ENCODE measurements around the gene MAP3K14.

Gene MAP3K14

DNA sequence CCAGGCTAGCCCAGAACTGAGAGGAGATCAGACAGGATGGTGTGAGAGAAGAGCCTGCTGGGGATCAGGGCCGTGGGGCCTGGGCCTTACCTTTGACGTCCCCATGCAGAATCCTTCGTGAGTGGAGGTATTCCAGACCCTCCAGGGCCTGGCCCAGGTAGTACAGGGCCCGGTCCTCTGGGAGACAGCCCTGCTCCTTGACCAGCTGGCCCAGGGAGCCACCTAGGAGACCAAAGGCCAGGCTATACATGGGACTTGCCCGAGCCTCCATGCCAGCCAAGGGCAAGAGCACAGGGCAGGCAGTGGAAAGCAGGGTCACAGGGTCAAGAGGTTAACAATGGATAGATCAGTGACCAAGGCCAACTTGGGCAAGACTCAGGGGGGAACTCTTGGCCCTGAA, 42.8 kb downstream of the MAP3K14 start:
- no peaks in the 10 kb centered on the region for H3K9me2 ChIP-seq (replicated peaks; ENCODE audit: low read depth, low read length)
- no peak overlapping the region for H2AFZ ChIP-seq (ENCODE audit: low read length)
- no peaks in the 10 kb centered on the region for H3K27me3 ChIP-seq (ENCODE audit: insufficient read depth, low read length, poor library complexity, severe bottlenecking)
- H3K4me2 ChIP-seq (ENCODE audit: low read depth, low read length, poor library complexity, severe bottlenecking) = no peak overlapping the region
- H3K4me1 ChIP-seq (ENCODE audit: insufficient read depth, low read length, poor library complexity, severe bottlenecking) = no peaks in the 10 kb centered on the region
- H3F3A ChIP-seq (ENCODE audit: low read depth) = no peaks in the 10 kb centered on the region
- H3K9me3 ChIP-seq (ENCODE audit: insufficient read depth, low read depth, low read length) = no peaks in the 10 kb centered on the region
- H3K4me3 ChIP-seq (ENCODE audit: low read length, poor library complexity, severe bottlenecking) = no peak overlapping the region
- H3K79me2 ChIP-seq (ENCODE audit: insufficient read depth, low read length) = no peaks in the 10 kb centered on the region
- TF ChIP-seq EZH2phosphoT487 (IDR thresholded peaks at IDR 0.05; ENCODE audit: borderline replicate concordance) = no peak
- no peak for TF ChIP-seq CTCF (conservative IDR thresholded peaks at IDR 0.05; ENCODE audit: low read length)
- no peak overlapping the region for H3K9ac ChIP-seq (ENCODE audit: low read depth, low read length, poor library complexity, severe bottlenecking)
- peaks cover 8% of the 10 kb centered on the region; the same call in 1 of the 2 replicates for H3K36me3 ChIP-seq (ENCODE audit: insufficient read depth, low read length)
- no peaks in the 10 kb centered on the region for H4K20me1 ChIP-seq (ENCODE audit: insufficient read depth, low read length, poor library complexity, severe bottlenecking)

DNA sequence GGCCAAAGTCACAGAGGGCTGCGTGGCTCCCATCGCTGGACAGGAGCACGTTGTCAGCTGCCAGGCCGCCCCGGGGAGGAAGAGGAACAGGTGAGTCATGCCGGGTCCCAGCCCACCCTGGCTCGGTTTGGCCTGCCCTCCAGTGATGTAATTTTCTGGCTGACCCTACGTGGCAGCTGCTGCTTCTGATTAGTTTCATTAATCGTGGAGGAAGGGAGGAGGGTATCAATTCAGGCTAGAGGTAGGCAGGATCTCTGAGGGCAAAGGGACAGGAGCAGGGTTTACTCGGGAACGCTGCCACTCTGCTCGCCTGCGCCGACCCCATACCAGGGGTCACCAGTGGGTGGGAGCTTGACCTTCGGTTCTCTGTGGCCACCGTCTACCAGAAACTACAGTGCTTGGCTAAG, 43.3 kb downstream of the MAP3K14 start:
- H3K27me3 ChIP-seq (ENCODE audit: insufficient read depth, low read length, poor library complexity, severe bottlenecking) = no peaks in the 10 kb centered on the region
- H3K36me3 ChIP-seq (ENCODE audit: insufficient read depth, low read length) = peaks cover 10% of the 10 kb centered on the region; the same call in 1 of the 2 replicates
- TF ChIP-seq CTCF (conservative IDR thresholded peaks at IDR 0.05; ENCODE audit: low read length) (no peak), EZH2phosphoT487 (IDR thresholded peaks at IDR 0.05; ENCODE audit: borderline replicate concordance) (no peak)
- H4K20me1 ChIP-seq (ENCODE audit: insufficient read depth, low read length, poor library complexity, severe bottlenecking) = no peaks in the 10 kb centered on the region
- no peak overlapping the region for H3K4me2 ChIP-seq (ENCODE audit: low read depth, low read length, poor library complexity, severe bottlenecking)
- no peaks in the 10 kb centered on the region for H3K4me1 ChIP-seq (ENCODE audit: insufficient read depth, low read length, poor library complexity, severe bottlenecking)
- H3K9ac ChIP-seq (ENCODE audit: low read depth, low read length, poor library complexity, severe bottlenecking) = no peak overlapping the region
- H3K9me3 ChIP-seq (ENCODE audit: insufficient read depth, low read depth, low read length) = no peaks in the 10 kb centered on the region
- H3K4me3 ChIP-seq (ENCODE audit: low read length, poor library complexity, severe bottlenecking) = no peak overlapping the region
- no peak overlapping the region for H2AFZ ChIP-seq (ENCODE audit: low read length)
- H3K9me2 ChIP-seq (replicated peaks; ENCODE audit: low read depth, low read length) = no peaks in the 10 kb centered on the region
- H3F3A ChIP-seq (ENCODE audit: low read depth) = no peaks in the 10 kb centered on the region
- no peaks in the 10 kb centered on the region for H3K79me2 ChIP-seq (ENCODE audit: insufficient read depth, low read length)

GRCh38 chr17:45271603-45272002, 45.2 kb downstream of the MAP3K14 start:
- Histone ChIP-seq H3K4me3 (ENCODE audit: low read length, poor library complexity, severe bottlenecking) (no peak overlapping the region), H2AFZ (ENCODE audit: low read length) (no peak overlapping the region), H3K27me3 (ENCODE audit: insufficient read depth, low read length, poor library complexity, severe bottlenecking) (no peaks in the 10 kb centered on the region), H3K9me3 (ENCODE audit: insufficient read depth, low read depth, low read length) (no peaks in the 10 kb centered on the region), H3K4me2 (ENCODE audit: low read depth, low read length, poor library complexity, severe bottlenecking) (no peak overlapping the region), H3K36me3 (ENCODE audit: insufficient read depth, low read length) (peaks cover 19% of the 10 kb centered on the region; the same call in 1 of the 2 replicates), H3K9ac (ENCODE audit: low read depth, low read length, poor library complexity, severe bottlenecking) (no peak overlapping the region), H3K79me2 (ENCODE audit: insufficient read depth, low read length) (no peaks in the 10 kb centered on the region), H4K20me1 (ENCODE audit: insufficient read depth, low read length, poor library complexity, severe bottlenecking) (no peaks in the 10 kb centered on the region), H3F3A (ENCODE audit: low read depth) (no peaks in the 10 kb centered on the region), H3K4me1 (ENCODE audit: insufficient read depth, low read length, poor library complexity, severe bottlenecking) (no peaks in the 10 kb centered on the region), H3K9me2 (replicated peaks; ENCODE audit: low read depth, low read length) (no peaks in the 10 kb centered on the region)
- no peak for TF ChIP-seq EZH2phosphoT487 (IDR thresholded peaks at IDR 0.05; ENCODE audit: borderline replicate concordance)
- TF ChIP-seq CTCF (conservative IDR thresholded peaks at IDR 0.05; ENCODE audit: low read length) = no peak
